Superior temporal gyrus (tissue), 1 donor: ENCODE results near the gene EWSR1.

ENCODE experiments used
- DNase-seq: peaks from one replicate; pipeline ENCODE4 v3.0.0-alpha.2; 2016; ENCODE audit errors: extremely low spot score

The EWSR1 gene

DNA sequence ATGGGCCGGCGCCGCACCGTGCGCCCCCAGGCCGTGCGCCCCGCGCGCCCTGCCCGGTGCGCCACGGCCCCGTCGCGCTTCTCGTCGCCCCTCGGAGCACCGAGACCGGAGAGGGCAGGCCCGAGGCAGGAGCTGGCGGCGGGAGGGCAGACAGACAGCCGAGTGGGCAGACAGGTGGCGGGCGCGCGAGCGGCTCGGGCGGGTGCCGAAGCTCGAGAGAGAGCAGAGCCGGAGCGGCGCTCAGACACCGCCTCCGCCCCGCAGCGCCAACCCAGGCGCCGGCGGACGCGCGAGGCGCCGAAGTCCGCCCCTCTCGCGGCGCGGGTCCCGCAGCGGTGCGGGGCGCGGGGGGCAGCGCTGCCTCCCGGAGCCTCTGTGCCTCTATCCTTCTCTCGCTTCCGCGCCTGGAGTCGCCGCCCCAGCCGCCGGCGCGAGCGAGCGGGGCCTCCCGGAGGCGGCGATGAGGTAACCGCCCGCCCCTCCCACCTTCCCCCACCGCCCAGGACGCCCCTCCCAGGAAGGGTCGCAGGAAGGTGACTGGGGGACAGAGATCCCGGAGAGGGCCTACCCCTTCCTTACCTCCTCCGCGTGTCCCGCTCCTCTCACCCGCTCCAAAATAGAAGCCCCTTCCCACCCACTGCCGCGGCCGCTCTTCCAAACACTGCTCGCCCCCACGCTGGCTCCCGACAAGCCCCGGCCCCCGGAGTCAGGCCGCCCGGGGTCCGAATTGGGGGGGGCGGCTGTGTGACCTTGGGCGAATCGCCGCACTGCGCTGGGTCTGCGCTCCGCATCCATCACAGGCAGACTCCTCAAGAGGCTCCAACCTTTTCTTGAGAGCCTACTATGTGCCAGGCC is 47.4 kb downstream of the EWSR1 start, which contains the start of gene RASL10A:
RASL10A (minus strand) TSS at position 412 of the 855 bp plus-strand sequence. CDS start 451 bp downstream, outside the sequence.
- DNase-seq, result no peak

DNA sequence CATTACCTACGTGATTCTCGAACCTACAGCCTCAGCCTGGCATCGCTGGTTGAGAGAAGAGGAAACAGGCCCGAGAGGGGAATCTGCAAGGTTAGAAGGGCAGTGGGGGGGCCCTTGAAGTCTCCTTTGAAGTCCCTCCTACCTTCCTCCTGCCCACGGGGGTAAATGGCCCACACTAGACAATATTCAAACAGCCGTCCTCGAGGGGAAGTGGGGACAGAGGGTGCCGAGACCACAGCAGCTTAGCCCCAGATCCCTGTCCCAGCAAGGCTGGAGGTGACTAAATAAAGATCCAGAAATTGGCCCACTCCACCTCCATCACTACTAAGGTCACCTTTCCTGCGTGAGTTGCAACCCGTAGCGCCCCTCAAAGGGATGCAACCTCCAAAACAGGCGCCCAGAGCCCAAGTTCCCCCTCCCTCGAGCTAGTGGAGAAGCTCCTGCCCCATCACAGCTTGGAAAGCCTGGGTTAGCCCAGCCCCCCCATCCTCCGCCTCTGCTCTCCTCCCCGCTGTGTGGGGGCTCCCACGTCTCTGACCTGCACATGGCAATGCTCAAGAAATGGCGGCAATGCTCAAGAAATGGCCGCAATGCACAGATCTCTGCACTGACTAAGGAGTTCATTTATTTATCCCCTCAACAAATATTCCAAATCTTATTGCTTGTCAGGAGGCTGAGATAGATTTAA is 48.2 kb downstream of the EWSR1 start:
- DNase-seq, result no peak

DNA sequence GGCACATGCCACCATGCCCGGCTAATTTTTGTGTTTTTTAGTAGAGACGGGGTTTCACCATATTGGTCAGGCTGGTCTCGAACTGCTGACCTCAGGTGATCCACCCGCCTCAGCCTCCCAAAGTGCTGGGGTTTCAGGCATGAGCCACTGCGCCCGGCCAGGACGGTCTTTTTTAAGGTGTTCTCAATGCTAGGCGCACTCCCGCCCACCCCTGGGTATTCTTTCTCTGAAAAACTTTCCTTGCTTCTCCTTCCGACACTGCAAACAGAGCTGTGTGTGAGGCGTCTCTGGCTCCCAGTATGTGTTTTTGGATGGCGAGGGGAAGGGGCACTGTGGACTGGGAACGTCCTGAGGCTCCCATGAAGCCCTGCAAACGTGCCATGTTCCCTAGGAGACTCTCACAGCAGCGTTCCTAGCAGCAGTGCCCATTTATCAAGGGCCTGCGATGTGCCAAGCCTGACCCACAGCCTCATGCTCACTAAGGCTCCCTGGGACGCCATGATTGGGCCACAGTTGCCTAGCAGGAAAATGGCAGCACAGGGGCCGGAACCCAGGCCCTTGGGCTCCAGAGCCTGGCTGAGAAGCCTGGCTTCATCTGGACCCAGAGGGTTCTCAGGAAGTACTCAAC is 49.9 kb downstream of the EWSR1 start:
- DNase-seq, result no peak

DNA sequence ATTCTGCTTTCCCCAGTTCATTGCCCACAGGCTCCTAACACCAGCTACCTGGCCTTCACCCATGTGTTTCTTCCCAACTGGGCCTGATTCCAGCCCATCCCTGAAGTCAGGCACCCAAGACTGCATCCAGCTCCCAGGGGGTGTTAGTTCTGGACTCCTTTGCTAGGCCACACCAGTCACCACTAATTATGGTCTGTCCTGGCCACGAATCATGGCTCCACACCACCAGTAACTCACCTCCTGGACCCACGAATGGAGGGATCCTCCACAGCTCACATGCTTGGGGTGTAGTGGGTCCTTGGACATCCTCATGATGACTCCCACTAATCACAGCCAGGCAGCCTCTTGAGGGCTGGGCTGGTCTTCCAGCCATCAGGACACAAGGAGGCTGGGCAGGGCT is 51.0 kb downstream of the EWSR1 start:
- no peak for DNase-seq

DNA sequence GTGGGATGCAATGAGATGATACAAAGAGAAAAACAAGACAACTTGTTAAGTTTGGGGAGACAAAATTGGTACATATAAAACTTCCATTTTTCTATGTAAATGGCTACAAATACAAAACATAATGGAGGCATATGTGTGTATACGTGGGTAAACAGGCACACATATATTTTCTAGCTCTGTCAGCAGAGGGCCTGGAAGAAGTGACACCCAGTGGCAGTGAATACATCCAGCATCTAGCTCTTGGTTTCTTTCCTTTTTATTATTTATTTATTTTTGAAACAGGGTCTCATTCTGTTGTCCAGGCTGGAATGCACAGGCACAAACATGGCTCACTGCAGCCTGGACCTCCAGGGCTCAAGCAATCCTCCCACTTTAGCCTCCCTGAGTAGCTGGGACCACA is 52.5 kb downstream of the EWSR1 start:
- no peak for DNase-seq

DNA sequence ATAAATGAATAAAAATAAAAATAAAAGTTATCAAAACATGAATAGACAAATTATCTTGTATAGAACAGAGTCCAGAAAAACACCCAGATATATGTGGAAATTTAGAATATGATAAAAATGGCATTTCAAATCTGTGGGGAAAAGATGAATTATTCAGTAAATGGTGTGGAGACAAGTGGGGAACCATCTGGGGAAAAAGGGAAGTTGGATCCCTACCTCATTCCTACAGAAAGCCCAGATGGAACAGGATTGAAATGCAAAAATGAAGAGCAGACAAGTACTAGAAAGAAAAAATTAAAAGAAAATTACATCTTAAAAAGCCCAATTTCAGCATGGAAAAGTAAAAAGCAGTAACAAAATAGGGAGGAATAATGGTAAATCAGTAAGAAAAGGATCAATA is 55.6 kb downstream of the EWSR1 start:
- DNase-seq, result no peak

DNA sequence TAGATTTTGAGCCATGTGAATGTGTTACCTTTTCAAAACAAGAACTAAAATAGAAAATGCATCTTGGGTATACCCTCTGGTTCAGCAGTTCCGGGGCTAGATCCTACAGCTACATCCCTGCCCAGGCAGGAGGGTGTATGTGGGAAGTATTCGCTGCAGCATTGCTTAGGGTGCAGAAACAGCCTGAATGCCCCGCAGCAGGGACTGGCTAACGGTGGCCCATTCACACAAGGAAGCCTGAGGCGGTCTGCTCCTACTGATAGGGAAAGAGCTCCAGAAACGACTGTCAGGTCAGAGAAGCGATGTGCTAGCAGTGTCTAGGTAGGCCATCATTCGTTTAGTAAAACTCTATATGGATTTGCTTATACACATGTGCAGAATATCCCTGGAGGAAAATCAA is 57.3 kb downstream of the EWSR1 start:
- no peak for DNase-seq

DNA sequence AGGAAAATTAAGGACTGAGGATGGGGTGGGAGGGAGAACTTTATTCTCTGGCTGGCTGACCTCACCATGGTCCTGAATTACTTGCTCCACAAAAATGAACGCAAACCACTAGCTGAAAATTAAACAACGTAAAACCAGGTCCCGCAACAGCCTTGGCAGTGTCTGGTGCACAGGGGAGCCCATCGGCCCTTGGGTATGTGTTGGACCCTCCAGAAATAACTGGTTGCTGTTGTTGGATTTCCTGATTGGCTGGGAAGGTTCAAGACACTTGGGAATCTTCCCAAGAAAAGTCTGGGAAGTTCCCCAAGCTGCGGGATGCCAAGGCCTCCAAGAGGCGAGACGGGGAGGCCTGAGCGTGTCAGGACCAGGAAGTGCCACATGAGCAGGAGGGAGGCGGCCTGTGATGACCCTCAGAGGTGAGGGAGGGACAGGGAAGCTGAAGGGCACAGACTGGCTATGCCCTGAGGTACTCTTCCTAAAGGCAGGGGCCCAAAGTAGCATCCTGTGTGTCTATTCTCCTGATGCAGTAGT is 57.8 kb downstream of the EWSR1 start:
- DNase-seq, result no peak

DNA sequence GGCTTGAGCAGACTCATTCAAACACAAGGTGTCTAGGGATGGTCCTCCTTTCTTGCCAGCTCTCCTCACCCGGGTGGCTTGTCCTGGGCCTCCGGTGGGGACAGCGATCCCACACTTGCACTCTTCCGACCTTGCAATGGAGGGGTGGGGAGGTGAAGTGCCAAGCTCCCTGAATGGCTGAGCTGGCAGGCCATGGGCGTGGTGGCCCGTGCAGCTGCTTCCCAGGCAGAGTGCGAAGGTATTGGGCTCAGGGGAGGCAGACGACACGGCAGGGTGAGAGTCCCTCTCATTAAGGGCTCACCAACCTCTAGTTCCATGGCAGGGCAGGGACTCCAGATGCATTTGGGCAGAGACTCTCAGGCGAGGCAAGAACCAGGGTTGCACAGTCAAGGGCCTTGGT is 58.4 kb downstream of the EWSR1 start:
- DNase-seq, result no peak

DNA sequence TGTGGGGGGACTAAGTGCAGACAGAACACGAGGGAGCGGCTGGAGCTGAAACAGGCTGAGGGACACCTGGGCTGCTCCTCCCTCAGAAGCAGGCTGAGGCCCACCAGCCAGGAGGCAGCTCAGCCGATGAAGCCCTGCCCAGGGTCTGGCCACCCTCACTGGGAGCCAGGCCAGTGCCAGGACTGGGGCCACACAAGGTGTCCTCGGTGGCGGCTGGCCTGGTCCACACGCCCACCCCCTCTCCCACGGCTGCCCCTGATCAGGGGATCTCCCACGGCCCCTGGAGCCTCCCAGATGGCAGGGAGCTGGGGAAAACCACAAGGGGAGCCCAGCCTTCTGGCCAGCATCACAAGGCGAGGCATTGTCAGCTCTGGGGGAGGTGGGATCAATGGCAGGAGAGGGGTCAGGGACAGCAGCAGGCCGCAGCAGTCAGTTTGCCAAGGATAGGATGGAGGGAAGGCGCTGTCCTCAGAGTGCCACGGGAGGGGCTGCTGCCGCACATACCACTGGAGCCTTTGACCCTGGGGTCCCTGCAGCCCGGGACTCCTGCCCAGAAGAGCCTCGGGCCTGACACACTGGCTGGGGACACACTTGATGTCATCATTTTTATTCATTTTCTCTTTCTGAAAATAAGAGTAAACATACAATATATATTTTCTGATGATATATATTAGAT is 59.2 kb downstream of the EWSR1 start:
- no peak for DNase-seq

DNA sequence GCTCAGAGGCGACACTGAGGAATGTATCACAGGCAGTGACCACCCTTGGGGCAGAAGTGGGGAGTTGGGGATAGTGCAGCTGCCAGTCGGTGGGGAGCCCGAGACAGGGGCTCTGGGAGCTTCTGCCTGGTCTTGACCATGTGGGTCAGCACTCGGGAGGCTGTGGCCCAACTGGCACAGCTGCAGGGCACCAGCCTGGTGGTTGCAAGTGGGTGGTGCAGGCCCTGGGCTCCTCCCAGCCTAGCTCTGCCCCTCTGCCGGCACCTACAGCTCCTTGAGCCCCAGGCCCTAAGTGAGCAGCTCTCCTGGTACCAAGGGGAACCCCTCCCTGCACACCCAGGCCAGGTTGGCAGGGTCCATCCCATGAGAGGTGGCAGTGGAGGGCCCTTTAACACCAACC is 60.0 kb downstream of the EWSR1 start:
- DNase-seq, result no peak

DNA sequence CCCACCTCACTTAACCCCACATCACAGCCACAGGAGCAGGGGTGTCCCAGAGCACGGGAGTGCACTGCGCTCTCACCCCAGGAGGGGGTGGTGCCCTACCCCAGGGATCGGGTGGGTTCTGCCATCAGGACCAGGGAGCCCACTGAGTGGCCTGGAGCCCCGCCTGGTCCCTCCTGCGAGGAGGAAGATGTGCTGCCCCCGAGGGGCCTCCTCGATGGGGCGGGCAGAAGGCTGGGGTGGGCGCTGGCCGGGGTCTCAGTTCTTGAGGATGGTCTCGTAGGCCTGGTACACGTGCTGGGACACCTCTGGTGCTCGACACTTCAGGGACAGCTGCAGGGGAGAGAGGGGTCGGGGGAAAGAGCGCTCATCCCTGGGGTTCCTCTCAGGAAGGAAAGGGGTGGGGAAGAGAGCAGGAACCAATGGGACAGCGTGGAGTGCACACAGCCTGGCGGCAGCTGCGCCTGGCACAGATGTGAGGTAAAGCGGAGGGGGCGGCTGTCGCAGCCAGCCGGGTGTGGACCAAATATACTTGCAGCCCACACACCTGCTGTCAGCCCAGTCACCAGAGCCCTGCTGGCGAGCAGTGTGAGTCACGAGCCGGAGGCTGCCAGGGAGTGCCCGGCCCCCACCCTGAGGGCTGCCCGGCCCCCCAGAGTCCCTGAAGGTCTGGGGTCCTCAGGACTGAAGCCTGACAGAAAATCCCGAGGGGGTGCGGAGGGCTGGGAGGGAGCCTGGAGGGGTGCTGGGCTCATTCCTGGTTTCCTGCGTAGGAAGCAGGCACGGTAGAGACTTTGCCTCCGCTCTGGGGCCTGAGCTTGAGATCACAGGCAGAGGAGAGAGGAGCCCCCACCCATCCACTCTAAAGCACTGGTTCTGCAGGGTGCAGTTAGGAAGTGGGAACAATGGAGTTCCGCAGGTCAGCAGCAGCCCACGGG is 60.8 kb downstream of the EWSR1 start:
- no peak for DNase-seq

DNA sequence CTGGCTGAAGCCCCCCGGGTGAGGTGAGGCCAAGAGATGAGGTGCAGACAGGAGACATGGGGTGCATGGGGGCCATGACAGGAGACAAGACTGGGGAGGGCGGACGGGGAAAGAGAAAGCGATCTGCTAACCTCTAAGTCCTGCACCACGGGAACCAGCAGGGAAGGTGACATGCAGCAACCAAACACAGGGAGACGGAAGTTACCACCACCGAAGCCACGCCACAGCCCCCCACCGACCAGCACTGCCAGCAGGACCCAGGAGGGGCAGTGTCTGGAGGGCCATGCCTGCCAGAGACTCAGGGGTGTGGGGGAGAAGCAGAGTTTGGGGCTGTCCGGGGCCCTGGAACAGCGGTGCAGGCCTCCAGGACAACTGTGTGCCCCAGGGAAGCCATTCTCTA is 61.5 kb downstream of the EWSR1 start:
- DNase-seq, result no peak

DNA sequence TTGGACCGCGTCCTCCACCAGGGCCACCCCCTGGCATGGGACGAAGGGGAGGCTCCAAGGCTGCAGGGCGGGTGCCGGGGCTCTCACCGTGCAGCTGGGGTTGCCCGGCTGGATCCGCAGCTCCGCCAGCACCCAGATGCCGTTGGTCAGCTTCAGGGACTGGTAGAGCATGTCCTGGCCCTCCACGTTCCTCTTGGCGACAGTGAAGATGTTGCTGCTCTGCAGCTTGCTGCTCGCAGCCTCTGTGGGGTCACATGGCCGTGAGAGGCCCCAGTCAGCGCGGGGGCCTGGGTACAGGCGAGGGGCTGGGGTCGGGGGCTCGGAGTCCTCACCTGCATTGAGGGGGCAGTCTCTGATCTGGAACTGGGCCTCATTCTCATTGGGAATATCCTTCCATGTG is 62.2 kb downstream of the EWSR1 start:
- DNase-seq, result no peak

DNA sequence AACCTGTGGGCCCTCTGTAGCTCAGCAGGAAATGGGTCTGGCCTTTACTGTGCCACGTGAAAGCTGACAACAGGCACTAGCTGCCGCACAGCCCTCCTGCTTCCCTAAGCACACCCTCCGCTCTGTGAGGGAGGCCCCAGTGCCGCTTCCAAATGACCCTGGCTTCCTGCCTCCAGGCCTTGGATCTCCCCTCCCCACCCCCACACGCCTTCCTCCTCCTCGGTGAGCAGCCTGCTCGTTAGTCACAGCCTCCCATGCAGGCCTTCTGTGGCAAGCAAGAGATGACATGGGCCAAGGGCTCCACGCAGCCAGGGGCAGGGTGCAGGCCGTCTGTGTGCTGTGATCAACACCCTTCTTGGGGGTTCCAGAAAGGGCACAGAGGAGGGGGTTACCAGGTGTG is 62.7 kb downstream of the EWSR1 start:
- DNase-seq, result no peak

DNA sequence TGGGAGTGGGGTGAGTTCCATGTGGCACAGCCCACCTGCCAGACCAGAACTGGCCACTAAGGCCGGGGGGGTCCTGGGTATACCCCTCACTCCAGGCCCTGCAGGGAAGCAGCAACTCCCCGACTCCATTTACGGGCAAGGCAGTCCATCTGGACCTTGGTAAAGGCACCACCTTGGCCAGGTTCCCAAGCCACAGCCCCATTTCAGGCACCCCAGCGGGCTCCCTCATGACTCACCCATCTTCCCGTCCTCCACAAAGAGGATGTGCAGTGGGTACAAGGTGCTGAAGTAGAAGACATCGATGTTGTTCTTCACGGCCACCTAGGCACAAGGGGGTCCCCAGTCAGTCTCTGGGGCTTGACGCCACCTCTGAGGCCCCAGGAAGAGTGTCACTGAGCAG is 63.1 kb downstream of the EWSR1 start:
- no peak for DNase-seq

DNA sequence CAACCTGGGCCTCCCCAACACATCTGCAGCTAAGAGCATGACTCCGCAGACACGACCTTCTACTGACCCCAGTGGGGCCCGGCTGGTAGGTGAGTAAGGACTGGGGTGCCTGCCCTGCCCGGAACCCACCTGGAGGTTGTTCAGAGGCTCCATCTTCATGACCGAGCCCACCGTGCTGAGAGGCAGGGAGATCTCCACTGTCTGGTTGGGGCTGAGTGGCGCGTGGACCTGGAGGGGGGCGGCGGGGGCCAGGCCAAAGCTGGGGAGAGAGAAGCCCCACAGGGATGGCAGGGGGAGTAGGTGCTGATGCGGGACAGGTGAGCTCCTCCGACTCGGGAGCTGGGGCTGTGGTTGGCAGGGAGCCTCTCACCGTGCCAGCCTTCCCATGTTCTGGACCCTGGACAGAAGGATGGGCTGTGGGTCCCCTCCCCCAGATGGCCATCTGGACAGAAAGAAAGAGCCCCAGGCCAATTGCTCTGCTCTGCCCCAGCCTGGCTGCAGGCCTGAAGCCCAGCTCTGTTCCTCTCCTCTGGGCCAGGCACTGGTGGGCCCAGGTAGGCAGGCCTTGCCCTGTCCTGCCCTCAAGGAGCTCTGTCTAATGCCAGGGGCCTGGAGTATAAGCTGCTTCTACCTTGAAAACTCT is 63.7 kb downstream of the EWSR1 start:
- DNase-seq, result no peak

DNA sequence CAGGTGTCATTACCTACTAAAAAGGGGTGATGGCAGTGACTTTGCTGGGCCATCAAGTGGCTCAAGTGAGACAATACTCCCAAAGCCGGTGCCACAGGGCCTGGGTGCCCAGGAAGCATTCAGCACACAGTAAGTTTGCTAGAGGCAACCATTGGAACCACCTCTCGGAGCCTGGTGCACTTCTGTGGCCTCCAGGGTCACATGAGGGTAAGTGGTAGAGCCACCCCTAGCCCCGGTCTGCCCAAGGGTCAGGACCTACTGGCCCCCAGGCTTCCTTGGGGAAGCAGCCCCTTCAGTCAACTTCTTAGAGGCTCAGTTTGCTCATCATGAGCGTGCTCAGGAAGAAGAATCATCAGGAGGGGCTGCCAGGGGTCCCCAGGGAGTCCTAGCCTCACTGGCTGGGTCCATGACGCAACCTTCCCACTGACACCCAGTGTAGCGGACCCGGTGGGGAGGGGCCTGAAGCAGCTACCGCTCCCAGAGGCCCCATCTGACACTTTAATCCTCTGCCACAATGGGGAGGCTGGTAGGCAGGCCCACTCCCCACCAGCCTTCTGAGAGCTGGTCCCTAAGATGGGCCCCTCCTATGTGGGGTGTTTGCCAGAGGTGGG is 64.9 kb downstream of the EWSR1 start:
- no peak for DNase-seq

DNA sequence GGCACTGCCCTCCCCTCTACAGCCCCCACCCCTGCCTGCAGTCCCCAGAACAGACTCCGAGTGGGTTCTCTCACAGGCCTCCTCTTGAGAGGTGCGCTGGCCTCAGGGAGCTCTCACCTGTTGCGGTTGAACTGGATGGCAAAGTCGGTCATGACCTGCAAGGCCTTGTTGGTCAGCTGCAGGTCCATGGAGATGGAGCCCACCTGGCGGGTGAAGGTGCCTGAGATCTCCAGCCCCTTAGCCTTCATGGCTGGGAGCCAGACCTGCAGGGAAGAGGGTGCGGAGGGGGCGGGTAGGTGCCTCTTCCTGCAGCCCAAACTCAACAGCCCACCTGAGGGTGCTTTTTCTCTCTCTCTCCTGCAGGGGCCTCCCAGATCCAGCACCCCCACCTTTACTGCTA is 66.1 kb downstream of the EWSR1 start:
- DNase-seq, result no peak
